Measurements from ENCODE around the gene TMEM117.
"Not testable (repeated sequence)": the region's sequence is repeated elsewhere in the genome, so short reads cannot be mapped to it uniquely, and the experiment has no call there.

TMEM117 gene

DNA sequence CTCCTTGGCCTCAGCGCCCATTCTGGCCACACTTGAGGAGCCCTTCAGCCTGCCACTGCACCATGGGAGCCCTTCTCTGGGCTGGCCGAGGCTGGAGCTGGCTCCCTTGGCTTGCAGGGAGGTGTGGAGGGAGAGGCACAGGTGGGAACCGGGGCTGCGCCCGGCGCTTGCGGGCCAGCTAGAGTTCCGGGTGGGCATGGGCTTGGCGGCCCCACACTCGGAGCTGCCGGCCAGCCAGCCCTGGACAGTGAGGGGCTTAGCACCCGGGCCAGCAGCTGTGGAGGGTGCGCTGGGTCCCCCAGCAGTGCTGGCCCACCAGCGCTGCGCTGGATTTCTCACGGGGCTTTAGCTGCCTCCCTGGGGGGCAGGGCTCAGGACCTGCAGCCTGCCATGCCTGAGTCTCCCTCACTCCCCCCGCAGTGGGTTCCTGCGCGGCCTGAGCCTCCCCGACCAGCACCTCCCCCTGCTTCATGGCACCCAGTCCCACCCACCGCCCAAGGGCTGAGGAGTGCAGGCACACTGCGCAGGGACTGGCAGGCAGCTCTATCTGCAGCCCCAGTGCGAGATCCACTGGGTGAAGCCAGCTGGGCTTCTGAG is 28.0 kb downstream of the TMEM117 start:
- no peak for DNase-seq (ENCODE audit: low read depth in 2 of 2)

GRCh38 chr12:43864557-43864956 is 28.7 kb downstream of the TMEM117 start:
- not testable (repeated sequence) for H3K4me3 ChIP-seq (replicated peaks in 1 of 2; ENCODE audit: low read depth in 2 of 2, low read length in 2 of 2); DNase-seq (ENCODE audit: low read depth in 2 of 2)

More for the DNA sequence above, 28.0 kb downstream of the TMEM117 start:
- TF ChIP-seq, protein P1, sequence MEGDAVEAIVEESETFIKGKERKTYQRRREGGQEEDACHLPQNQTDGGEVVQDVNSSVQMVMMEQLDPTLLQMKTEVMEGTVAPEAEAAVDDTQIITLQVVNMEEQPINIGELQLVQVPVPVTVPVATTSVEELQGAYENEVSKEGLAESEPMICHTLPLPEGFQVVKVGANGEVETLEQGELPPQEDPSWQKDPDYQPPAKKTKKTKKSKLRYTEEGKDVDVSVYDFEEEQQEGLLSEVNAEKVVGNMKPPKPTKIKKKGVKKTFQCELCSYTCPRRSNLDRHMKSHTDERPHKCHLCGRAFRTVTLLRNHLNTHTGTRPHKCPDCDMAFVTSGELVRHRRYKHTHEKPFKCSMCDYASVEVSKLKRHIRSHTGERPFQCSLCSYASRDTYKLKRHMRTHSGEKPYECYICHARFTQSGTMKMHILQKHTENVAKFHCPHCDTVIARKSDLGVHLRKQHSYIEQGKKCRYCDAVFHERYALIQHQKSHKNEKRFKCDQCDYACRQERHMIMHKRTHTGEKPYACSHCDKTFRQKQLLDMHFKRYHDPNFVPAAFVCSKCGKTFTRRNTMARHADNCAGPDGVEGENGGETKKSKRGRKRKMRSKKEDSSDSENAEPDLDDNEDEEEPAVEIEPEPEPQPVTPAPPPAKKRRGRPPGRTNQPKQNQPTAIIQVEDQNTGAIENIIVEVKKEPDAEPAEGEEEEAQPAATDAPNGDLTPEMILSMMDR (IDR thresholded peaks at IDR 0.05; ENCODE audit: low read depth, low read length), result no peak
- no peak overlapping the region for H3K4me3 ChIP-seq (replicated peaks in 1 of 2; ENCODE audit: low read depth in 2 of 2, low read length in 2 of 2)

- TF ChIP-seq, protein P1 (IDR thresholded peaks at IDR 0.05; ENCODE audit: low read depth, low read length), result no peak
- no peak overlapping the region for H3K4me3 ChIP-seq (replicated peaks in 1 of 2; ENCODE audit: low read depth in 2 of 2, low read length in 2 of 2)
- DNase-seq (ENCODE audit: low read depth in 2 of 2), result no peak
These were observed 33.3 kb downstream of the TMEM117 start for GRCh38 chr12:43869184-43869583.

DNA sequence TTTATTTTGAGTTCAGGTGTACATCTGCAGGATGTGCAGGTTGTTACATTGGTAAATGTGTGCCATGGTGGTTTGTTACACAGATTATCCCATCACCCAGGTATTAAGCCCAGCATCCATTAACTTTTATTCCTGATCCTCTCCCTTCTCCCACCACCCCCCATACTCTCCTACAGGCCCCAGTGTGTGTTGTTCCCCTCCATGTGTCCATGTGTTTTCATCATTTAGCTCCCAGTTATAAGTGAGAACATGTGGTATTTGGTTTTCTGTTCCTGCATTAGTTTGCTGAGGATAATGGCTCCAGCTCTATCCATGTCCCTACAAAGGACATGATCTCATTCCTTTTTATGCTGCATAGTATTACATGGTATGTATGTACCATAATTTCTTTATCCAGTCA is 33.9 kb downstream of the TMEM117 start:
- H3K4me3 ChIP-seq (replicated peaks in 1 of 2; ENCODE audit: low read depth in 2 of 2, low read length in 2 of 2), result not testable (repeated sequence)

GRCh38 chr12:43871258-43871657 is 35.4 kb downstream of the TMEM117 start:
- not testable (repeated sequence) for DNase-seq (ENCODE audit: low read depth in 2 of 2); H3K4me3 ChIP-seq (replicated peaks in 1 of 2; ENCODE audit: low read depth in 2 of 2, low read length in 2 of 2)

More for the DNA sequence above, 33.9 kb downstream of the TMEM117 start:
- DNase-seq (ENCODE audit: low read depth in 2 of 2), result not testable (repeated sequence)

DNA sequence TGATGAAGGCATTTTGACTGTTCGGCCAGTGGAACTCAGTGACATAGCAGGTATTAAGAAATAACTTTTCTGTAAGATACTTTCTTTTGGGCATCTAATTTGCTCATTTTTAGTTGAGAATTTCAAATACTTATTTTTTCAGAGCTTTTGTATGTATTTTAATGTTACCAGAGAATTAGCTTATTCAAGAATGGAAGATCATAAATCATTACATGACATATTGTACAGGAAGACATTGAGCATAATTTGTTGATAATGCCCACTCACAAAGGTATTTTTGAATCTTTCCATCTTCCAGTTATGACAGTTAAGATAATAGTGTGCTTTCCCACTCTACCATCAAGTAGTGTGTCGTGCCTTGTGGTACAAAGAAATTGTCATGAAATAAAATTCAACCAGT is 36.5 kb downstream of the TMEM117 start:
- DNase-seq (ENCODE audit: low read depth in 2 of 2), result no peak
- no peak overlapping the region for H3K4me3 ChIP-seq (replicated peaks in 1 of 2; ENCODE audit: low read depth in 2 of 2, low read length in 2 of 2)
- TF ChIP-seq, protein P1 (IDR thresholded peaks at IDR 0.05; ENCODE audit: low read depth, low read length), result no peak

DNA sequence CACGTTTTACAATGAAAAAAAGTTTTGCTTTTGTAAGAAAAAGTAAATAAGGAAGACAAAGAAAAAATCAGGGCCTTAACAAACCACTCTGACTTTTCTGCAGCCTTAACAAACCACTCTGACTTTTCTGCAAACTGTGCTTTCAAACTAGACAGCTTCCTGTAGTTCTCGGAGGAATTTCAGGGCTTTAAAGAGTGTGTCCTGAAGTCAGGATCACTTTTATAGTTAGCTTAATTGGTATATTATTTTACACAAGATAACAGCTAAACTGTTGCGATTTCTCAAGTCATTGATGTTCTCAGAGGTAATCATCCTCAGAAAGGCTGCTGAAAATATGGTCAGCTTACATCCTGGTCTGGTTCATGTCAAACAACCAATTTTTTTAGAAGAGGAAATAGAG is 42.2 kb downstream of the TMEM117 start:
- TF ChIP-seq, protein P1 (IDR thresholded peaks at IDR 0.05; ENCODE audit: low read depth, low read length), result no peak
- H3K4me3 ChIP-seq (replicated peaks in 1 of 2; ENCODE audit: low read depth in 2 of 2, low read length in 2 of 2), result no peak overlapping the region
- DNase-seq (ENCODE audit: low read depth in 2 of 2), result no peak

DNA sequence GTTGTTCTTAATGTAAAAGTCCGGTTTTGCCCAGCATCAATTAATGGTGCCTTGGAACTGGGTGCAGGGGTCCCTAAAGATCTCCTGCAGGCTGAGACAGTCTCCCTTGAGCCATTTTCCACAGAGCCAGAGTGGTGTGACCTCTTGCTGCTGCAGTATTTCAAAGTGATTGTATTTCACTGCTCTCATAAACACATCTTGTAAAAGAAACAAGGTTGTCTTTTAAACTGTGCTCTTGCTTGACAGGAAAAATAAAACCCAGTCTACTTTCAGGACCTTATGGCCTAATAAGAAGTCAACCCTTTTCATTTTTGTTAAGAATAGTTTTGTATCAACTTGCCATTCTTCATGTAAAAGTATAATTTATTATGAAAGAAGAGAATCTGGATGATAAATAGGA is 44.7 kb downstream of the TMEM117 start:
- no peak for DNase-seq (ENCODE audit: low read depth in 2 of 2)
- TF ChIP-seq, protein P1 (IDR thresholded peaks at IDR 0.05; ENCODE audit: low read depth, low read length), result no peak
- no peak overlapping the region for H3K4me3 ChIP-seq (replicated peaks in 1 of 2; ENCODE audit: low read depth in 2 of 2, low read length in 2 of 2)
